Measurements from ENCODE around the gene S1PR1.
"Not testable (repeated sequence)": the region's sequence is repeated elsewhere in the genome, so short reads cannot be mapped to it uniquely, and the experiment has no call there.

S1PR1 gene

GRCh38 chr1:101203820-101204540 lies 32.8 kb upstream of the S1PR1 start:
- Histone ChIP-seq H3K27me3 (ENCODE audit: control insufficient read depth, insufficient read depth, low read length) (no peaks in the 10 kb centered on the region), H3K4me3 (ENCODE audit: low read length) (no peak overlapping the region), H3K36me3 (ENCODE audit: control insufficient read depth, insufficient read depth, low read length) (no peaks in the 10 kb centered on the region)

GRCh38 chr1:101205457-101205856 lies 31.4 kb upstream of the S1PR1 start:
- Histone ChIP-seq H3K9me3 (ENCODE audit: control insufficient read depth, low read length) (no peaks in the 10 kb centered on the region), H3K36me3 (ENCODE audit: control insufficient read depth, insufficient read depth, low read length) (no peaks in the 10 kb centered on the region), H3K9ac (ENCODE audit: low read length) (no peak overlapping the region), H3K27me3 (ENCODE audit: control insufficient read depth, insufficient read depth, low read length) (no peaks in the 10 kb centered on the region), H3K4me1 (ENCODE audit: control insufficient read depth, insufficient read depth, low read length) (no peaks in the 10 kb centered on the region), H3K4me3 (ENCODE audit: low read length) (no peak overlapping the region)

More at GRCh38 chr1:101203820-101204540, 32.8 kb upstream of the S1PR1 start:
- Histone ChIP-seq H3K4me1 (ENCODE audit: control insufficient read depth, insufficient read depth, low read length) (no peaks in the 10 kb centered on the region), H3K9ac (ENCODE audit: low read length) (no peak overlapping the region), H3K9me3 (ENCODE audit: control insufficient read depth, low read length) (no peaks in the 10 kb centered on the region)

- H3K9me3 ChIP-seq (ENCODE audit: control insufficient read depth, low read length); H3K27me3 ChIP-seq (ENCODE audit: control insufficient read depth, insufficient read depth, low read length); H3K36me3 ChIP-seq (ENCODE audit: control insufficient read depth, insufficient read depth, low read length); H3K4me1 ChIP-seq (ENCODE audit: control insufficient read depth, insufficient read depth, low read length); H3K4me3 ChIP-seq (ENCODE audit: low read length); H3K9ac ChIP-seq (ENCODE audit: low read length): not testable (repeated sequence)
These were observed 30.7 kb upstream of the S1PR1 start for GRCh38 chr1:101206139-101206538.

GRCh38 chr1:101207271-101207670 lies 29.5 kb upstream of the S1PR1 start:
- H3K9me3 ChIP-seq (ENCODE audit: control insufficient read depth, low read length); H3K4me3 ChIP-seq (ENCODE audit: low read length); H3K9ac ChIP-seq (ENCODE audit: low read length); H3K27me3 ChIP-seq (ENCODE audit: control insufficient read depth, insufficient read depth, low read length); H3K36me3 ChIP-seq (ENCODE audit: control insufficient read depth, insufficient read depth, low read length); H3K4me1 ChIP-seq (ENCODE audit: control insufficient read depth, insufficient read depth, low read length): not testable (repeated sequence)

- Histone ChIP-seq H3K9me3 (ENCODE audit: control insufficient read depth, low read length) (no peaks in the 10 kb centered on the region), H3K4me3 (ENCODE audit: low read length) (no peak overlapping the region), H3K27me3 (ENCODE audit: control insufficient read depth, insufficient read depth, low read length) (no peaks in the 10 kb centered on the region), H3K9ac (ENCODE audit: low read length) (no peak overlapping the region), H3K4me1 (ENCODE audit: control insufficient read depth, insufficient read depth, low read length) (no peaks in the 10 kb centered on the region), H3K36me3 (ENCODE audit: control insufficient read depth, insufficient read depth, low read length) (no peaks in the 10 kb centered on the region)
These were observed 28.9 kb upstream of the S1PR1 start for GRCh38 chr1:101207891-101208290.

GRCh38 chr1:101215363-101216011 lies 21.3 kb upstream of the S1PR1 start:
- Histone ChIP-seq H3K9ac (ENCODE audit: low read length) (no peak overlapping the region), H3K9me3 (ENCODE audit: control insufficient read depth, low read length) (no peaks in the 10 kb centered on the region), H3K36me3 (ENCODE audit: control insufficient read depth, insufficient read depth, low read length) (no peaks in the 10 kb centered on the region), H3K4me3 (ENCODE audit: low read length) (no peak overlapping the region), H3K27me3 (ENCODE audit: control insufficient read depth, insufficient read depth, low read length) (no peaks in the 10 kb centered on the region), H3K4me1 (ENCODE audit: control insufficient read depth, insufficient read depth, low read length) (no peaks in the 10 kb centered on the region)

GRCh38 chr1:101216623-101217022 lies 20.2 kb upstream of the S1PR1 start:
- Histone ChIP-seq H3K4me3 (ENCODE audit: low read length) (no peak overlapping the region), H3K27me3 (ENCODE audit: control insufficient read depth, insufficient read depth, low read length) (no peaks in the 10 kb centered on the region), H3K36me3 (ENCODE audit: control insufficient read depth, insufficient read depth, low read length) (no peaks in the 10 kb centered on the region), H3K4me1 (ENCODE audit: control insufficient read depth, insufficient read depth, low read length) (no peaks in the 10 kb centered on the region), H3K9me3 (ENCODE audit: control insufficient read depth, low read length) (no peaks in the 10 kb centered on the region), H3K9ac (ENCODE audit: low read length) (no peak overlapping the region)

GRCh38 chr1:101217148-101217547 lies 19.7 kb upstream of the S1PR1 start:
- H3K9me3 ChIP-seq (ENCODE audit: control insufficient read depth, low read length): no peaks in the 10 kb centered on the region
- H3K4me1 ChIP-seq (ENCODE audit: control insufficient read depth, insufficient read depth, low read length): no peaks in the 10 kb centered on the region
- no peaks in the 10 kb centered on the region for H3K36me3 ChIP-seq (ENCODE audit: control insufficient read depth, insufficient read depth, low read length)
- no peak overlapping the region for H3K9ac ChIP-seq (ENCODE audit: low read length)
- H3K27me3 ChIP-seq (ENCODE audit: control insufficient read depth, insufficient read depth, low read length): no peaks in the 10 kb centered on the region
- no peak overlapping the region for H3K4me3 ChIP-seq (ENCODE audit: low read length)

GRCh38 chr1:101218968-101219367 lies 17.9 kb upstream of the S1PR1 start:
- not testable (repeated sequence) for H3K27me3 ChIP-seq (ENCODE audit: control insufficient read depth, insufficient read depth, low read length); H3K9me3 ChIP-seq (ENCODE audit: control insufficient read depth, low read length); H3K4me3 ChIP-seq (ENCODE audit: low read length); H3K9ac ChIP-seq (ENCODE audit: low read length); H3K36me3 ChIP-seq (ENCODE audit: control insufficient read depth, insufficient read depth, low read length); H3K4me1 ChIP-seq (ENCODE audit: control insufficient read depth, insufficient read depth, low read length)

- no peaks in the 10 kb centered on the region for H3K36me3 ChIP-seq (ENCODE audit: control insufficient read depth, insufficient read depth, low read length)
- no peak overlapping the region for H3K9ac ChIP-seq (ENCODE audit: low read length)
- H3K4me3 ChIP-seq (ENCODE audit: low read length): no peak overlapping the region
- no peaks in the 10 kb centered on the region for H3K9me3 ChIP-seq (ENCODE audit: control insufficient read depth, low read length)
- no peaks in the 10 kb centered on the region for H3K27me3 ChIP-seq (ENCODE audit: control insufficient read depth, insufficient read depth, low read length)
- no peaks in the 10 kb centered on the region for H3K4me1 ChIP-seq (ENCODE audit: control insufficient read depth, insufficient read depth, low read length)
These were observed 16.6 kb upstream of the S1PR1 start for GRCh38 chr1:101219924-101220870.

GRCh38 chr1:101220906-101221305 lies 15.9 kb upstream of the S1PR1 start:
- H3K9me3 ChIP-seq (ENCODE audit: control insufficient read depth, low read length): no peaks in the 10 kb centered on the region
- no peaks in the 10 kb centered on the region for H3K4me1 ChIP-seq (ENCODE audit: control insufficient read depth, insufficient read depth, low read length)
- no peaks in the 10 kb centered on the region for H3K36me3 ChIP-seq (ENCODE audit: control insufficient read depth, insufficient read depth, low read length)
- no peak overlapping the region for H3K9ac ChIP-seq (ENCODE audit: low read length)
- no peaks in the 10 kb centered on the region for H3K27me3 ChIP-seq (ENCODE audit: control insufficient read depth, insufficient read depth, low read length)
- no peak overlapping the region for H3K4me3 ChIP-seq (ENCODE audit: low read length)

GRCh38 chr1:101221945-101222429 lies 14.8 kb upstream of the S1PR1 start:
- Histone ChIP-seq H3K36me3 (ENCODE audit: control insufficient read depth, insufficient read depth, low read length) (no peaks in the 10 kb centered on the region), H3K4me1 (ENCODE audit: control insufficient read depth, insufficient read depth, low read length) (no peaks in the 10 kb centered on the region), H3K9ac (ENCODE audit: low read length) (no peak overlapping the region), H3K27me3 (ENCODE audit: control insufficient read depth, insufficient read depth, low read length) (no peaks in the 10 kb centered on the region), H3K9me3 (ENCODE audit: control insufficient read depth, low read length) (no peaks in the 10 kb centered on the region), H3K4me3 (ENCODE audit: low read length) (no peak overlapping the region)

Data from mucosa of stomach (tissue), 1 donor.